HL-60 (cell line): ENCODE data around the gene UBQLN1.
A peak's percentile ranks its signal among the peaks of the same experiment; 100 is the strongest.

Source experiments
- DNase-seq, 2 experiments: peaks; one replicate each; pipeline ENCODE4 v3.0.0-alpha.2; 2010 to 2020; ENCODE audit warnings: low read depth in 1 of 2, low spot score in 1 of 2
- H3K27ac ChIP-seq: fragments of 250-450 bp; sonication (Bioruptor Pico); replicated peaks from 2 replicates; pipeline ENCODE4 v1.5.1; 2020; ENCODE audit warnings: mild to moderate bottlenecking, moderate library complexity
- H3K27me3 ChIP-seq: fragments of 250-450 bp; sonication (Bioruptor Pico); 2 replicates; pipeline ENCODE4 v1.5.1; 2021; ENCODE audit warnings: mild to moderate bottlenecking, moderate library complexity; ENCODE audit not compliant: insufficient read depth, poor library complexity, severe bottlenecking
- H3K4me3 ChIP-seq: replicated peaks from 2 replicates; pipeline ENCODE4 v1.5.1; 2011; ENCODE audit warnings: mild to moderate bottlenecking, control low read depth, low read length; ENCODE audit not compliant: insufficient read depth
- CTCF ChIP-seq: IDR thresholded peaks from one replicate; pipeline ENCODE4 v1.5.1; 2011; ENCODE audit warnings: low read length, control low read depth, inconsistent platforms; ENCODE audit not compliant: insufficient read depth
- GABPA ChIP-seq: IDR thresholded peaks from 2 replicates; pipeline ENCODE4 v1.6.1; 2012; ENCODE audit warnings: low read depth
- POLR2AphosphoS5 ChIP-seq: IDR thresholded peaks from 2 replicates; pipeline ENCODE4 v1.6.1; 2012; ENCODE audit warnings: low read depth
- REST ChIP-seq: IDR thresholded peaks from 2 replicates; pipeline ENCODE4 v1.6.1; 2012; ENCODE audit warnings: low read depth; ENCODE audit not compliant: insufficient replicate concordance
- SPI1 ChIP-seq: IDR thresholded peaks from 2 replicates; pipeline ENCODE4 v1.6.1; 2012; ENCODE audit warnings: low read depth, mild to moderate bottlenecking, borderline replicate concordance

UBQLN1 gene

GRCh38 chr9:83629433-83630104, 78.2 kb downstream of the UBQLN1 start:
- DNase-seq = no peak
- Histone ChIP-seq H3K27me3 (no peaks in the 10 kb centered on the region), H3K27ac (no peak overlapping the region), H3K4me3 (no peak overlapping the region)
- no peak for TF ChIP-seq POLR2AphosphoS5
- TF ChIP-seq SPI1 = no peak
- TF ChIP-seq REST = no peak

- H3K27me3 ChIP-seq = no peaks in the 10 kb centered on the region
- H3K4me3 ChIP-seq = no peak overlapping the region
- TF ChIP-seq REST (no peak), POLR2AphosphoS5 (no peak), GABPA (no peak), SPI1 (no peak), CTCF (no peak)
- no peak overlapping the region for H3K27ac ChIP-seq
- DNase-seq = peak in 1 of 2 experiments; percentile 64
Measured at GRCh38 chr9:83628540-83628939, 79.2 kb downstream of the UBQLN1 start.

- no peaks in the 10 kb centered on the region for H3K27me3 ChIP-seq
- TF ChIP-seq GABPA (no peak), REST (no peak), CTCF (no peak), SPI1 (no peak), POLR2AphosphoS5 (no peak)
- no peak for DNase-seq
- no peak overlapping the region for H3K4me3 ChIP-seq
- no peak overlapping the region for H3K27ac ChIP-seq
Measured at GRCh38 chr9:83625178-83625577, 82.6 kb downstream of the UBQLN1 start.
